H1 (cell line): Measurements from ENCODE around the gene CHST11. TPM values are rescaled to one million over a fixed set of nuclear protein-coding genes. Genes with fewer than 3 reads are reported as not detected.

ENCODE experiments used
- CTCF ChIA-PET: fragments of 300-600 bp; sonication (Branson Sonifier 250); formaldehyde crosslinking; loops from one replicate; lab custom pipeline; 2021; ENCODE audit not compliant: partially characterized antibody; lab: Charles Lee
- POLR2A ChIA-PET: fragments of 300-600 bp; sonication (Branson Sonifier 250); formaldehyde crosslinking; loops from one replicate; lab custom pipeline; 2021; ENCODE audit warnings: inconsistent platforms; ENCODE audit not compliant: partially characterized antibody; lab: Charles Lee
- DNase-seq, 2 experiments: peaks; one replicate each; pipeline versions ENCODE4 v3.0.0 to v3.0.0-alpha.2; 2010 to 2022; ENCODE audit warnings: low spot score in 2 of 2, low read depth in 1 of 2, mixed read lengths in 1 of 2
- FAIRE-seq: peaks from 2 replicates; lab custom pipeline; 2011; peaks lifted over from hg19 to GRCh38; lab: Jason Lieb, UNC
- H2AFZ ChIP-seq: 2 replicates; pipeline ENCODE4 v1.8.1; 2012; ENCODE audit warnings: low read length, inconsistent platforms
- H2AK5ac ChIP-seq: 2 replicates; pipeline ENCODE4 v1.6.1; 2013; ENCODE audit warnings: low read depth, low read length
- H2BK120ac ChIP-seq: replicated peaks from 2 replicates; pipeline ENCODE3; 2013; ENCODE audit warnings: low read depth, low read length, inconsistent platforms
- H2BK12ac ChIP-seq: 2 replicates; pipeline ENCODE4 v1.6.1; 2013; ENCODE audit warnings: low read depth, low read length
- H2BK15ac ChIP-seq: 2 replicates; pipeline ENCODE4 v1.6.1; 2013; ENCODE audit warnings: low read length
- H2BK20ac ChIP-seq: 2 replicates; pipeline ENCODE4 v1.6.1; 2013; ENCODE audit warnings: low read length
- H2BK5ac ChIP-seq: 2 replicates; pipeline ENCODE4 v1.6.1; 2013; ENCODE audit warnings: low read depth, low read length
- H3K14ac ChIP-seq: 2 replicates; pipeline ENCODE4 v1.6.1; 2013; ENCODE audit warnings: inconsistent platforms; ENCODE audit not compliant: insufficient read length
- H3K18ac ChIP-seq: 2 replicates; pipeline ENCODE4 v1.6.1; 2013; ENCODE audit warnings: low read length; ENCODE audit errors: extremely low read depth
- H3K23ac ChIP-seq: 2 replicates; pipeline ENCODE4 v1.6.1; 2013; ENCODE audit warnings: inconsistent platforms; ENCODE audit not compliant: insufficient read length
- H3K23me2 ChIP-seq: 2 replicates; pipeline ENCODE4 v1.6.1; 2013; ENCODE audit warnings: low read depth, low read length
- H3K27ac ChIP-seq: 2 replicates; pipeline ENCODE4 v1.6.1; 2011; ENCODE audit warnings: low read depth, low read length, inconsistent platforms
- H3K27me3 ChIP-seq, 4 experiments: replicated peaks in 1 of 4; 1 replicate in 1 of 4; 2 replicates in 3 of 4; pipeline versions ENCODE4 v1.6.1 to v1.8.1; 2011 to 2013; ENCODE audit warnings: low read length in 3 of 4, mild to moderate bottlenecking in 3 of 4, inconsistent platforms in 2 of 4, mixed read lengths in 2 of 4, moderate library complexity in 1 of 4; ENCODE audit not compliant: control insufficient read depth in 3 of 4, insufficient read depth in 3 of 4; ENCODE audit errors: extremely low read depth in 1 of 4
- H3K36me3 ChIP-seq, 4 experiments: 2 replicates each; pipeline versions ENCODE4 v1.6.1 to v1.8.1; 2011 to 2013; ENCODE audit warnings: mild to moderate bottlenecking in 4 of 4, low read length in 3 of 4, moderate library complexity in 2 of 4, control low read depth in 1 of 4, inconsistent platforms in 1 of 4; ENCODE audit not compliant: insufficient read depth in 4 of 4, control insufficient read depth in 2 of 4
- H3K4ac ChIP-seq: replicated peaks from 2 replicates; pipeline ENCODE3; 2013; ENCODE audit warnings: low read length, low read depth, mixed read lengths, inconsistent platforms; ENCODE audit not compliant: insufficient read length
- H3K4me1 ChIP-seq, 4 experiments: replicated peaks in 1 of 4; 1 replicate in 1 of 4; 2 replicates in 3 of 4; pipeline versions ENCODE4 v1.6.1 to v1.8.1; 2011 to 2013; ENCODE audit warnings: low read length in 3 of 4, inconsistent platforms in 2 of 4, mixed read lengths in 1 of 4; ENCODE audit not compliant: insufficient read depth in 4 of 4, control insufficient read depth in 3 of 4
- H3K4me2 ChIP-seq, 2 experiments: 2 replicates each; pipeline versions ENCODE4 v1.6.1 to v1.8.1; 2011 to 2013; ENCODE audit warnings: low read depth in 2 of 2, low read length in 2 of 2, control low read depth in 1 of 2, inconsistent platforms in 1 of 2, mild to moderate bottlenecking in 1 of 2; ENCODE audit not compliant: insufficient read depth in 1 of 2
- H3K4me3 ChIP-seq, 4 experiments: fragments of 200-600, 300-600 bp in 1 of 4; sonication (generic), shearing (Covaris generic), sonication (Bioruptor Twin) in 1 of 4; 2 replicates each; pipeline versions ENCODE4 v1.5.1 to v1.8.1; 2011 to 2016; ENCODE audit warnings: low read length in 4 of 4, low read depth in 3 of 4, control low read depth in 2 of 4, inconsistent platforms in 2 of 4, mild to moderate bottlenecking in 2 of 4, mixed read lengths in 1 of 4, moderate library complexity in 1 of 4; ENCODE audit not compliant: insufficient read depth in 2 of 4; ENCODE audit errors: extremely low read depth in 1 of 4
- H3K56ac ChIP-seq: replicated peaks from 2 replicates; pipeline ENCODE3; 2013; ENCODE audit warnings: low read depth, mild to moderate bottlenecking, mixed read lengths, low read length, inconsistent platforms; ENCODE audit not compliant: insufficient read length
- H3K79me1 ChIP-seq: 2 replicates; pipeline ENCODE4 v1.6.1; 2013; ENCODE audit warnings: low read depth, low read length, control low read depth
- H3K79me2 ChIP-seq, 2 experiments: 2 replicates each; pipeline versions ENCODE4 v1.6.1 to v1.8.1; 2012 to 2013; ENCODE audit warnings: low read length in 2 of 2, mild to moderate bottlenecking in 2 of 2, inconsistent platforms in 1 of 2; ENCODE audit not compliant: insufficient read depth in 2 of 2, control insufficient read depth in 1 of 2
- H3K9ac ChIP-seq, 4 experiments: replicated peaks in 1 of 4; 1 replicate in 1 of 4; 2 replicates in 3 of 4; pipeline versions ENCODE4 v1.6.1 to v1.8.1; 2011 to 2013; ENCODE audit warnings: low read depth in 3 of 4, low read length in 3 of 4, control low read depth in 2 of 4, mild to moderate bottlenecking in 2 of 4, moderate library complexity in 2 of 4, inconsistent platforms in 1 of 4; ENCODE audit errors: extremely low read depth in 1 of 4
- H3K9me3 ChIP-seq, 2 experiments: 2 replicates each; pipeline versions ENCODE4 v1.6.1 to v1.8.1; 2012 to 2013; ENCODE audit warnings: mild to moderate bottlenecking in 2 of 2, moderate library complexity in 2 of 2, control low read depth in 1 of 2, inconsistent platforms in 1 of 2, low read depth in 1 of 2, low read length in 1 of 2, mixed read lengths in 1 of 2; ENCODE audit not compliant: insufficient read depth in 2 of 2
- H4K20me1 ChIP-seq, 2 experiments: replicated peaks in 1 of 2; 2 replicates each; pipeline versions ENCODE3 to v1.8.1; 2011 to 2013; ENCODE audit warnings: inconsistent platforms in 2 of 2, low read length in 2 of 2, mild to moderate bottlenecking in 1 of 2; ENCODE audit not compliant: insufficient read depth in 2 of 2, control insufficient read depth in 1 of 2
- H4K5ac ChIP-seq: 2 replicates; pipeline ENCODE4 v1.6.1; 2013; ENCODE audit warnings: low read length, low read depth, mixed read lengths, inconsistent platforms; ENCODE audit not compliant: insufficient read length
- H4K8ac ChIP-seq: 2 replicates; pipeline ENCODE4 v1.8.0; 2013; ENCODE audit warnings: mild to moderate bottlenecking, moderate library complexity, low read length, inconsistent platforms; ENCODE audit not compliant: insufficient read depth; ENCODE audit errors: extremely low read depth
- H4K91ac ChIP-seq: replicated peaks from 2 replicates; pipeline ENCODE3; 2013; ENCODE audit warnings: low read length, mixed read lengths, inconsistent platforms; ENCODE audit not compliant: insufficient read length
- ASH2L ChIP-seq: fragments of 200-600, 300-600 bp; sonication (generic); IDR thresholded peaks from one replicate; pipeline ENCODE4 v1.7.1; 2017; ENCODE audit warnings: low read length
- BRCA1 ChIP-seq: IDR thresholded peaks from 2 replicates; pipeline ENCODE4 v1.6.1; 2012; ENCODE audit warnings: low read depth, low read length, improper control_type of control experiment
- CTBP2 ChIP-seq: IDR thresholded peaks from 2 replicates; pipeline ENCODE4 v1.7.0; 2011; ENCODE audit warnings: borderline replicate concordance, mild to moderate bottlenecking, moderate library complexity, mixed read lengths, low read length; ENCODE audit not compliant: insufficient read depth, insufficient read length
- EP300 ChIP-seq, 2 experiments: IDR thresholded peaks; 1 replicate in 1 of 2; 2 replicates in 1 of 2; pipeline ENCODE4 v1.6.1; 2011 to 2012; ENCODE audit warnings: low read depth in 2 of 2, low read length in 2 of 2, mild to moderate bottlenecking in 2 of 2, borderline replicate concordance in 1 of 2, inconsistent platforms in 1 of 2, moderate library complexity in 1 of 2
- GABPA ChIP-seq: IDR thresholded peaks from 2 replicates; pipeline ENCODE4 v1.6.1; 2011; ENCODE audit warnings: mild to moderate bottlenecking, low read length, moderate library complexity, borderline replicate concordance; ENCODE audit not compliant: insufficient read depth
- KDM4A ChIP-seq: IDR thresholded peaks from one replicate; pipeline ENCODE4 v1.7.1; 2012; ENCODE audit warnings: low read depth, mild to moderate bottlenecking, moderate library complexity, low read length, inconsistent platforms; ENCODE audit not compliant: severe bottlenecking
- NRF1 ChIP-seq: IDR thresholded peaks from 2 replicates; pipeline ENCODE4 v1.6.1; 2011; ENCODE audit warnings: mild to moderate bottlenecking, low read depth, low read length, improper control_type of control experiment
- RBBP5 ChIP-seq: IDR thresholded peaks from 2 replicates; pipeline ENCODE4 v1.7.1; 2012; ENCODE audit warnings: low read depth, mild to moderate bottlenecking, inconsistent platforms, low read length, moderate library complexity, borderline replicate concordance
- RFX5 ChIP-seq: IDR thresholded peaks from 2 replicates; pipeline ENCODE4 v1.6.1; 2011; ENCODE audit warnings: low read depth, low read length, improper control_type of control experiment, borderline replicate concordance
- RXRA ChIP-seq: IDR thresholded peaks from 2 replicates; pipeline ENCODE4 v1.6.1; 2011; ENCODE audit warnings: low read depth, mild to moderate bottlenecking, low read length, moderate library complexity; ENCODE audit not compliant: insufficient read depth
- SP4 ChIP-seq: IDR thresholded peaks from 2 replicates; pipeline ENCODE4 v1.6.1; 2012; ENCODE audit warnings: low read length, inconsistent platforms
- TAF1 ChIP-seq: IDR thresholded peaks from 2 replicates; pipeline ENCODE4 v1.6.1; 2011; ENCODE audit warnings: mild to moderate bottlenecking, low read depth, low read length
- TEAD4 ChIP-seq: IDR thresholded peaks from 2 replicates; pipeline ENCODE4 v1.6.1; 2012; ENCODE audit warnings: low read depth, low read length, inconsistent platforms, mixed read lengths
- ZNF274 ChIP-seq: IDR thresholded peaks from 2 replicates; pipeline ENCODE4 v1.7.0; 2012; ENCODE audit warnings: low read length, borderline replicate concordance; ENCODE audit errors: extremely low read depth
- WGBS, 2 experiments: shearing (Covaris generic) in 1 of 2; methylation state at CpG; one replicate each; pipeline versions ENCODE4 v1.1.6 to v1.1.7; 2013 to 2015; ENCODE audit warnings: low lambda C conversion rate in 2 of 2, mixed read lengths in 2 of 2, inconsistent platforms in 1 of 2, low coverage in 1 of 2, missing lambda C conversion rate in 1 of 2; ENCODE audit not compliant: insufficient replicate concordance in 2 of 2, insufficient coverage in 1 of 2, insufficient read length in 1 of 2; ENCODE audit errors: extremely low coverage in 1 of 2, missing lambda C conversion rate in 1 of 2; 5-methylcytosine and 5-hydroxymethylcytosine counted together
- polyA plus RNA-seq, 7 experiments: library from polyadenylated mRNA; depleted of rRNA in 3 of 7; stranded (reverse) in 5 of 7; unstranded in 2 of 7; fragments of >200 nt in 5 of 7; fragments of 200-250 nt in 2 of 7; gene quantifications; 1 replicate in 5 of 7; 2 replicates in 1 of 7; 4 replicates in 1 of 7; pipeline versions ENCODE4 v1.2.1 to v1.2.3, GENCODE V29; 2011 to 2013; ENCODE audit warnings: missing spikeins in 2 of 7, mixed read lengths in 2 of 7
- total RNA-seq: library from RNA; stranded (reverse); fragmentation: NEBNext Ultra II Directional; extraction: Animal tissue kit (Norgen Biotek cat#: 25700); gene quantifications from 2 replicates; pipeline ENCODE4 v1.2.1, GENCODE V29; 2021

CHST11 gene
- total and polyA plus RNA-seq, 2 of the 8 experiments (the other 6 are each of a cell fraction or from before 2014, with no cell fraction given): 14.4 to 20.8 TPM

DNA sequence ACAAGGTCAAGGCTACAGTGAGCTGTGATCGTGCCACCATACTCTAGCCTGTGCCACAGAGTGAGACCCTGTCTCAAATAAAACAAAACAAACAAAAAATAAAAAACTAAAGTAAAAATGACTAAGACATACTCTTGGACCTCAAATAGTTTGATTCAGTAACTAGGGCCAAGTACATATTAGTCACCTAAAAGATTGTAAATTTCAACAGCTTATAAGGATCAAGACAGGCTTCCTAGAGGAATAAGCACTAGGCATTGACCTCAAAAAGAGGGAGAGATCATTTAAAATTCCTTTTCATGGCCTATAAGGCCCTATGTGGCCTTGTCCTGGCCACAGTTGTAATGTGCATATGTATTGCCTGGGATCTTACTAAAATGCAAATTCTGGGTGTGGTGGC is 46.0 kb upstream of the CHST11 start:
- CTCF ChIA-PET: no interaction called here
- no peak overlapping the region for H3K14ac ChIP-seq
- H3K79me1 ChIP-seq: no peaks in the 10 kb centered on the region
- H4K5ac ChIP-seq: no peak overlapping the region
- no peak for FAIRE-seq
- no peaks in the 10 kb centered on the region for H4K20me1 ChIP-seq
- DNase-seq: no peak
- peaks cover 1% of the 10 kb centered on the region; the same call in 1 of the 2 replicates for H3K23me2 ChIP-seq
- H3K27ac ChIP-seq: no peak overlapping the region
- no peak overlapping the region for H2AFZ ChIP-seq
- H2BK12ac ChIP-seq: no peak overlapping the region
- H2BK5ac ChIP-seq: no peak overlapping the region
- H3K23ac ChIP-seq: no peak overlapping the region
- H3K9me3 ChIP-seq: peaks cover 0 to 3% of the 10 kb centered on the region in 2 experiments; a peak in 1 of 4 replicates
- no peak overlapping the region for H2BK15ac ChIP-seq
- no peak overlapping the region for H3K4me2 ChIP-seq
- POLR2A ChIA-PET: no interaction called here
- no peak overlapping the region for H2BK20ac ChIP-seq
- no peak overlapping the region for H2BK120ac ChIP-seq
- no peak overlapping the region for H3K18ac ChIP-seq
- H3K36me3 ChIP-seq: no peaks in the 10 kb centered on the region; a peak in 1 of 8 replicates
- H3K4me3 ChIP-seq: no peak overlapping the region
- H3K4ac ChIP-seq: no peak overlapping the region
- no peak overlapping the region for H4K91ac ChIP-seq
- no peaks in the 10 kb centered on the region; a peak in 3 of 7 replicates for H3K27me3 ChIP-seq
- no peak overlapping the region for H3K56ac ChIP-seq
- peaks cover 3 to 13% (median 8%) of the 10 kb centered on the region in 4 experiments for H3K4me1 ChIP-seq
- no peak overlapping the region for H3K9ac ChIP-seq
- no peaks in the 10 kb centered on the region for H3K79me2 ChIP-seq
- H4K8ac ChIP-seq: no peak overlapping the region
- H2AK5ac ChIP-seq: no peak overlapping the region
- 100% methylated on average over 1 of the region's 1 CpG; no CpG with 5 or more reads in 1 of the 2 experiments for WGBS, 2 experiments
- TF ChIP-seq ASH2L (no peak), KDM4A (no peak), GABPA (no peak), RBBP5 (no peak), RFX5 (no peak), RXRA (no peak), EP300 (IDR thresholded peaks at IDR 0.05; ENCODE audit: borderline replicate concordance in 1 of 2, low read depth in 2 of 2, low read length in 2 of 2) (no peak), BRCA1 (no peak), CTBP2 (no peak), ZNF274 (no peak), SP4 (no peak), TEAD4 (no peak), NRF1 (no peak), TAF1 (no peak)
